A673 (cell line): ENCODE measurements around the gene CLMP.

Experiments used
- EZH2 ChIP-seq: fragments of 200-600 bp; sonication (generic); IDR thresholded peaks from 2 replicates; pipeline ENCODE4 v1.6.1; 2017; ENCODE audit warnings: borderline replicate concordance, low read depth, mild to moderate bottlenecking, mixed read lengths, antibody characterized with exemption, low read length; ENCODE audit not compliant: poor library complexity, severe bottlenecking
- TF ChIP-seq, protein P1 (sequence below): fragments of 300-800, 200-600 bp; sonication (generic); conservative IDR thresholded peaks from 2 replicates; pipeline ENCODE4 v1.5.1; 2017; ENCODE audit warnings: low read depth, mild to moderate bottlenecking, antibody characterized with exemption, low read length, moderate library complexity, mixed read lengths

GRCh38 chr11:123143921-123144320 is 51.1 kb downstream of the CLMP start:
- no peak for TF ChIP-seq EZH2
- TF ChIP-seq, protein P1, sequence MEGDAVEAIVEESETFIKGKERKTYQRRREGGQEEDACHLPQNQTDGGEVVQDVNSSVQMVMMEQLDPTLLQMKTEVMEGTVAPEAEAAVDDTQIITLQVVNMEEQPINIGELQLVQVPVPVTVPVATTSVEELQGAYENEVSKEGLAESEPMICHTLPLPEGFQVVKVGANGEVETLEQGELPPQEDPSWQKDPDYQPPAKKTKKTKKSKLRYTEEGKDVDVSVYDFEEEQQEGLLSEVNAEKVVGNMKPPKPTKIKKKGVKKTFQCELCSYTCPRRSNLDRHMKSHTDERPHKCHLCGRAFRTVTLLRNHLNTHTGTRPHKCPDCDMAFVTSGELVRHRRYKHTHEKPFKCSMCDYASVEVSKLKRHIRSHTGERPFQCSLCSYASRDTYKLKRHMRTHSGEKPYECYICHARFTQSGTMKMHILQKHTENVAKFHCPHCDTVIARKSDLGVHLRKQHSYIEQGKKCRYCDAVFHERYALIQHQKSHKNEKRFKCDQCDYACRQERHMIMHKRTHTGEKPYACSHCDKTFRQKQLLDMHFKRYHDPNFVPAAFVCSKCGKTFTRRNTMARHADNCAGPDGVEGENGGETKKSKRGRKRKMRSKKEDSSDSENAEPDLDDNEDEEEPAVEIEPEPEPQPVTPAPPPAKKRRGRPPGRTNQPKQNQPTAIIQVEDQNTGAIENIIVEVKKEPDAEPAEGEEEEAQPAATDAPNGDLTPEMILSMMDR = no peak
